Hepatocyte (in vitro differentiated cells): ENCODE measurements around the gene ASB16. TPM values are rescaled to one million over a fixed set of nuclear protein-coding genes. Genes with fewer than 3 reads are reported as not detected.

ENCODE experiments used
- DNase-seq: peaks from one replicate; pipeline ENCODE4 v3.0.0-alpha.2; 2016; ENCODE audit warnings: low spot score
- H2AFZ ChIP-seq: fragments of 200-600 bp; sonication (generic); 2 replicates; pipeline ENCODE4 v1.6.0; 2016; ENCODE audit warnings: antibody characterized with exemption, mild to moderate bottlenecking
- H3K27ac ChIP-seq: fragments of 200-600 bp; sonication (generic); 2 replicates; pipeline ENCODE4 v1.5.1; 2016; ENCODE audit warnings: mild to moderate bottlenecking
- H3K27me3 ChIP-seq: fragments of 200-600 bp; sonication (generic); 2 replicates; pipeline ENCODE4 v1.6.1; 2016
- H3K36me3 ChIP-seq: fragments of 200-600 bp; sonication (generic); replicated peaks from 2 replicates; pipeline ENCODE4 v1.5.1; 2016; ENCODE audit warnings: low read depth; ENCODE audit not compliant: insufficient read depth
- H3K4me1 ChIP-seq: fragments of 200-600 bp; sonication (generic); 2 replicates; pipeline ENCODE4 v1.5.1; 2016; ENCODE audit warnings: mild to moderate bottlenecking, moderate library complexity; ENCODE audit not compliant: insufficient read depth
- H3K4me2 ChIP-seq: fragments of 200-600 bp; sonication (generic); 2 replicates; pipeline ENCODE4 v1.6.0; 2016
- H3K4me3 ChIP-seq: fragments of 200-600 bp; sonication (generic); 2 replicates; pipeline ENCODE4 v1.5.1; 2016; ENCODE audit warnings: mild to moderate bottlenecking
- H3K79me2 ChIP-seq: fragments of 200-600 bp; sonication (generic); 2 replicates; pipeline ENCODE4 v1.6.0; 2017; ENCODE audit warnings: mild to moderate bottlenecking
- H3K9me2 ChIP-seq: fragments of 200-600 bp; sonication (generic); replicated peaks from 2 replicates; pipeline ENCODE4 v1.6.0; 2017; ENCODE audit warnings: mild to moderate bottlenecking; ENCODE audit not compliant: insufficient read depth
- H3K9me3 ChIP-seq: fragments of 200-600 bp; sonication (generic); 2 replicates; pipeline ENCODE4 v1.5.1; 2016; ENCODE audit warnings: low read depth, mild to moderate bottlenecking
- H4K20me1 ChIP-seq: fragments of 200-600 bp; sonication (generic); 2 replicates; pipeline ENCODE4 v1.6.0; 2016; ENCODE audit warnings: mild to moderate bottlenecking; ENCODE audit not compliant: insufficient read depth, poor library complexity, severe bottlenecking
- CTCF ChIP-seq: fragments of 200-600 bp; sonication (generic); IDR thresholded peaks from 2 replicates; pipeline ENCODE4 v1.5.1; 2016; ENCODE audit warnings: antibody characterized with exemption, mild to moderate bottlenecking; ENCODE audit not compliant: poor library complexity
- EZH2 ChIP-seq: fragments of 200-600 bp; sonication (generic); IDR thresholded peaks from 2 replicates; pipeline ENCODE4 v1.6.1; 2016; ENCODE audit warnings: antibody characterized with exemption, mild to moderate bottlenecking, borderline replicate concordance
- EZH2phosphoT487 ChIP-seq: fragments of 200-600 bp; sonication (generic); IDR thresholded peaks from one replicate; pipeline ENCODE4 v1.6.1; 2018; ENCODE audit warnings: antibody characterized with exemption, mild to moderate bottlenecking, low read depth, moderate library complexity; ENCODE audit not compliant: unreplicated experiment, severe bottlenecking
- WGBS: methylation state at CpG from one replicate; pipeline ENCODE4 v1.1.6; 2016; ENCODE audit warnings: low lambda C conversion rate; ENCODE audit errors: missing lambda C conversion rate; 5-methylcytosine and 5-hydroxymethylcytosine counted together
- polyA plus RNA-seq: library from polyadenylated mRNA; unstranded; fragments of >200 nt; fragmentation: Nextera tagmentation; extraction: Ambion mirVana; gene quantifications from 2 replicates; pipeline ENCODE4 v1.2.1, GENCODE V29; 2016
- total RNA-seq: library from RNA; depleted of rRNA; stranded (reverse); fragments of >200 nt; gene quantifications from 2 replicates; pipeline ENCODE4 v1.2.3, GENCODE V29; 2014

The ASB16 gene
- total and polyA plus RNA-seq, 2 experiments from 2014 or later = 0.23 to 0.71 TPM

GRCh38 chr17:44188576-44189403 is 18.3 kb downstream of the ASB16 start:
- Histone ChIP-seq H3K4me3 (no peak overlapping the region), H3K9me2 (no peaks in the 10 kb centered on the region), H3K79me2 (peaks cover 43% of the 10 kb centered on the region), H4K20me1 (no peaks in the 10 kb centered on the region), H3K4me2 (peak overlapping the region; percentile 88), H3K4me1 (peaks cover 20% of the 10 kb centered on the region), H3K27me3 (no peaks in the 10 kb centered on the region), H3K9me3 (no peaks in the 10 kb centered on the region), H3K27ac (no peak overlapping the region), H3K36me3 (no peaks in the 10 kb centered on the region), H2AFZ (no peak overlapping the region)
- 90% methylated on average over 12 of the region's 12 CpGs for WGBS
- no peak for DNase-seq
- TF ChIP-seq EZH2phosphoT487 = no peak
- no peak for TF ChIP-seq CTCF
- no peak for TF ChIP-seq EZH2

- H2AFZ ChIP-seq = no peak overlapping the region
- H4K20me1 ChIP-seq = no peaks in the 10 kb centered on the region
- no peaks in the 10 kb centered on the region for H3K27me3 ChIP-seq
- peaks cover 12% of the 10 kb centered on the region for H3K4me1 ChIP-seq
- peaks cover 30% of the 10 kb centered on the region for H3K79me2 ChIP-seq
- TF ChIP-seq CTCF (no peak), EZH2phosphoT487 (no peak), EZH2 (no peak)
- no peak overlapping the region for H3K27ac ChIP-seq
- no peaks in the 10 kb centered on the region for H3K9me3 ChIP-seq
- no peaks in the 10 kb centered on the region for H3K36me3 ChIP-seq
- no peak overlapping the region for H3K4me2 ChIP-seq
- H3K9me2 ChIP-seq = no peaks in the 10 kb centered on the region
- no peak overlapping the region for H3K4me3 ChIP-seq
- 92% methylated on average over 10 of the region's 10 CpGs for WGBS
- no peak for DNase-seq
These were observed 20.0 kb downstream of the ASB16 start for GRCh38 chr17:44190481-44190880.

- H2AFZ ChIP-seq = no peak overlapping the region
- no peaks in the 10 kb centered on the region for H3K27me3 ChIP-seq
- WGBS = 84% methylated on average over 5 of the region's 5 CpGs
- no peaks in the 10 kb centered on the region for H3K36me3 ChIP-seq
- no peak for DNase-seq
- H3K4me1 ChIP-seq = peaks cover 9% of the 10 kb centered on the region
- no peaks in the 10 kb centered on the region for H3K9me2 ChIP-seq
- H4K20me1 ChIP-seq = no peaks in the 10 kb centered on the region
- peak overlapping the region; percentile 25 for H3K27ac ChIP-seq
- H3K4me3 ChIP-seq = no peak overlapping the region
- H3K4me2 ChIP-seq = no peak overlapping the region
- TF ChIP-seq CTCF = no peak
- no peak for TF ChIP-seq EZH2phosphoT487
- TF ChIP-seq EZH2 = no peak
- H3K79me2 ChIP-seq = peaks cover 33% of the 10 kb centered on the region
- H3K9me3 ChIP-seq = no peaks in the 10 kb centered on the region
These were observed 20.9 kb downstream of the ASB16 start for GRCh38 chr17:44191369-44191768.
